B cell (primary cell): Measurements from ENCODE around the gene DENND2A.

Source experiments
- CTCF ChIP-seq: fragments of 200-600 bp; IDR thresholded peaks from one replicate; pipeline ENCODE4 v1.8.0; 2022; ENCODE audit warnings: antibody characterized with exemption, mild to moderate bottlenecking
- EZH2 ChIP-seq: IDR thresholded peaks from 2 replicates; pipeline ENCODE4 v1.6.1; 2012; ENCODE audit warnings: borderline replicate concordance, low read depth, mild to moderate bottlenecking, moderate library complexity, low read length; ENCODE audit not compliant: insufficient read depth, poor library complexity, severe bottlenecking

GRCh38 chr7:140479739-140480084, 160.9 kb downstream of the DENND2A start:
- TF ChIP-seq CTCF (no peak), EZH2 (no peak)
